ENCODE measurements around the gene ADD1.

DNA sequence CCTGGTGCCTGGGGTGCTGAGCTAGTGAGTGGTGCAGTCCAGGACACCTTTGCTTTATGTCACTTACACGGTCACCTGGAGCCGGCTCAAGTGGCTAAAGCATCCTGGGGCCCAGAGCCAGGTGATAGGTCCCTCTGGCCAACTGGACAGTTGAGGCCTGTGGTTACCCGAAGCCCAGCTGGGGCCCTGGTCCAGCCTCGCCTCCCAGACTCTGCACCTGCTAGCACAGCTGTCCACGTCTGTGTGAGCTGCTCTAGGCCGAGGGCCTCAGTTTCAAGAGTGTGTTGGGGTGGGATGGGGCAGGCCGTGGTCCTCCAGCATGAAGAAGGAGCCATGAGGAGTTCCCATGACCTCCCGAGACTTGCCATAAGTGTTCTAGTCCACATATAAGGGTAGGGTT, 7.7 kb upstream of the ADD1 start:
- no peak for TF ChIP-seq CTCF (IDR thresholded peaks at IDR 0.05)
- TF ChIP-seq POLR2A (IDR thresholded peaks at IDR 0.05), result no peak

Measured in heart left ventricle (tissue), 13 donors.